Ovary (tissue), 9 donors: Measurements from ENCODE around the gene CAMKMT. TPM values are rescaled to one million over a fixed set of nuclear protein-coding genes. Genes with fewer than 3 reads are reported as not detected.

Source experiments
- DNase-seq, 5 donors: peaks; one replicate each; pipeline ENCODE4 v3.0.0-alpha.2; 2019 to 2020
- H3K27ac ChIP-seq, 2 donors: fragments of 200-600 bp; one replicate each; pipeline versions ENCODE4 v1.5.1 to v1.8.0; 2019 to 2022
- H3K27me3 ChIP-seq: fragments of 200-600 bp; one replicate; pipeline ENCODE4 v1.8.0; 2022
- H3K36me3 ChIP-seq: fragments of 200-600 bp; sonication (generic); one replicate; pipeline ENCODE4 v1.5.1; 2019
- H3K4me1 ChIP-seq: one replicate; pipeline ENCODE4 v1.8.1; 2013; ENCODE audit warnings: mild to moderate bottlenecking, moderate library complexity; ENCODE audit not compliant: insufficient read depth
- H3K4me3 ChIP-seq: fragments of 200-600 bp; sonication (generic); one replicate; pipeline ENCODE4 v1.5.1; 2017
- H3K9me3 ChIP-seq, 2 donors: fragments of 200-600 bp in 1 of 2; sonication (generic) in 1 of 2; one replicate each; pipeline versions ENCODE4 v1.5.1 to v1.8.1; 2013 to 2019; ENCODE audit warnings: mild to moderate bottlenecking in 1 of 2, moderate library complexity in 1 of 2
- CTCF ChIP-seq, 3 donors: fragments of 450-650 bp in 2 of 3; fragments of 200-600 bp in 1 of 3; IDR thresholded peaks; one replicate each; pipeline versions ENCODE4 v1.5.1 to v1.8.0; 2016 to 2022; ENCODE audit warnings: antibody characterized with exemption in 3 of 3, mild to moderate bottlenecking in 1 of 3
- EP300 ChIP-seq: sonication (generic); formaldehyde crosslinking; IDR thresholded peaks from one replicate; pipeline ENCODE4 v1.6.1; 2017; ENCODE audit warnings: antibody characterized with exemption
- POLR2A ChIP-seq: fragments of 450-650 bp; IDR thresholded peaks from one replicate; pipeline ENCODE4 v1.6.1; 2017; ENCODE audit warnings: antibody characterized with exemption, mild to moderate bottlenecking, moderate library complexity
- WGBS, 3 donors: extraction: QIAGEN DNeasy Blood & Tissue Kit in 1 of 3; methylation state at CpG; one replicate each; pipeline versions ENCODE4 v1.1.5 to v1.1.7; 2013 to 2017; 5-methylcytosine and 5-hydroxymethylcytosine counted together
- intact Hi-C, 4 donors: fragments of 100-400 bp; cut with DNase I; formaldehyde crosslinking; loops; one replicate each; pipeline versions ENCODE4 v1.11.0 to v1.15.1; 2022 to 2023
- polyA plus RNA-seq, 2 donors: library from polyadenylated mRNA; stranded (reverse); fragments of 200-250 nt in 1 of 2; fragments of 350-450 nt in 1 of 2; fragmentation: Illumina TruSeq in 1 of 2; extraction: RNeasy Lipid Tissue Mini Kit (QIAGEN cat#74804) in 1 of 2; gene quantifications; one replicate each; pipeline ENCODE4 v1.2.3, GENCODE V29; 2013 to 2014
- total RNA-seq, 7 donors: library from RNA; depleted of rRNA in 2 of 7; stranded (reverse); fragments of >200 nt in 2 of 7; fragmentation: NEBNext Ultra II Directional in 3 of 7; extraction: Animal tissue kit (Norgen Biotek cat#: 25700) in 3 of 7; gene quantifications; one replicate each; pipeline versions ENCODE4 v1.1.0 to v1.2.4, GENCODE V29; 2016 to 2023
- donor health status: DM: no; HTN: no; CAD: no; lungs with moderate emphysema.
- donor health status: DM: no; HTN: no; CAD: no.
- donor health status: Bipolar disorder and iron deficiency.
- donor health status: DM: yes; HTN: yes; CAD: no.
- donor health status: DM: no; HTN: no; CAD: no.
- donor health status: DM: yes; HTN: yes; CAD: no.

Gene CAMKMT
- total and polyA plus RNA-seq, 9 donors, result 3.5 to 10.7 (median 8.9) TPM

GRCh38 chr2:44430342-44430741 is 68.6 kb downstream of the CAMKMT start:
- Histone ChIP-seq H3K4me1 (no peaks in the 10 kb centered on the region), H3K27ac (no peak overlapping the region), H3K4me3 (no peak overlapping the region), H3K36me3 (no peaks in the 10 kb centered on the region), H3K9me3 (no peaks in the 10 kb centered on the region), H3K27me3 (no peaks in the 10 kb centered on the region)
- no peak for TF ChIP-seq CTCF (IDR thresholded peaks at IDR 0.05)
- TF ChIP-seq POLR2A, result no peak
- TF ChIP-seq EP300, result no peak
- intact Hi-C loops, result no loop called here
- DNase-seq, result no peak
- WGBS, 3 donors, result 39 to 53% (median 50%) methylated on average over 1 of the region's 1 CpG

GRCh38 chr2:44433895-44434294 is 72.1 kb downstream of the CAMKMT start:
- Histone ChIP-seq H3K27ac (no peak overlapping the region), H3K36me3 (no peaks in the 10 kb centered on the region), H3K4me3 (no peak overlapping the region), H3K27me3 (no peaks in the 10 kb centered on the region), H3K4me1 (no peaks in the 10 kb centered on the region), H3K9me3 (no peaks in the 10 kb centered on the region)
- TF ChIP-seq EP300 (no peak), POLR2A (no peak), CTCF (IDR thresholded peaks at IDR 0.05) (no peak)
- no peak for DNase-seq
- intact Hi-C loops, result no loop called here
- WGBS, 3 donors, result 62 to 80% (median 64%) methylated on average over 4 of the region's 4 CpGs

- Histone ChIP-seq H3K4me1 (no peaks in the 10 kb centered on the region), H3K27ac (no peak overlapping the region), H3K36me3 (no peaks in the 10 kb centered on the region), H3K27me3 (no peaks in the 10 kb centered on the region), H3K4me3 (no peak overlapping the region), H3K9me3 (no peaks in the 10 kb centered on the region)
- intact Hi-C loops, result no loop called here
- no peak for DNase-seq
- TF ChIP-seq EP300, result no peak
- TF ChIP-seq CTCF (IDR thresholded peaks at IDR 0.05), result no peak
- TF ChIP-seq POLR2A, result no peak
- WGBS, 3 donors, result 90 to 93% (median 91%) methylated on average over 4 of the region's 4 CpGs
These were observed 79.5 kb downstream of the CAMKMT start for GRCh38 chr2:44441200-44441599.

GRCh38 chr2:44442019-44442418 is 80.3 kb downstream of the CAMKMT start:
- Histone ChIP-seq H3K27ac (no peak overlapping the region), H3K9me3 (no peaks in the 10 kb centered on the region), H3K27me3 (no peaks in the 10 kb centered on the region), H3K36me3 (no peaks in the 10 kb centered on the region), H3K4me1 (no peaks in the 10 kb centered on the region), H3K4me3 (no peak overlapping the region)
- WGBS, 3 donors, result 94 to 98% (median 98%) methylated on average over 1 of the region's 1 CpG
- intact Hi-C loops, result no loop called here
- no peak for DNase-seq
- no peak for TF ChIP-seq POLR2A
- TF ChIP-seq CTCF (IDR thresholded peaks at IDR 0.05), result no peak
- no peak for TF ChIP-seq EP300

GRCh38 chr2:44443517-44443916 is 81.8 kb downstream of the CAMKMT start:
- 93 to 98% (median 95%) methylated on average over 2 of the region's 2 CpGs for WGBS, 3 donors
- Histone ChIP-seq H3K4me1 (no peaks in the 10 kb centered on the region), H3K9me3 (no peaks in the 10 kb centered on the region), H3K27ac (no peak overlapping the region), H3K4me3 (no peak overlapping the region), H3K27me3 (no peaks in the 10 kb centered on the region), H3K36me3 (no peaks in the 10 kb centered on the region)
- DNase-seq, result no peak
- TF ChIP-seq CTCF (IDR thresholded peaks at IDR 0.05) (no peak), EP300 (no peak), POLR2A (no peak)
- intact Hi-C loops, result no loop called here
